ENCODE measurements around the gene RILP.
"Not testable (repeated sequence)": the region's sequence is repeated elsewhere in the genome, so short reads cannot be mapped to it uniquely, and the experiment has no call there.

The RILP gene

GRCh38 chr17:1649844-1650501 is at the start of gene RILP:
Gene RILP, minus strand, starts transcription at chr17:1649866. Its CDS starts 62 bp downstream, at chr17:1649804.
- no peak for DNase-seq

- DNase-seq = no peak
Measured at GRCh38 chr17:1697681-1698080, 48.0 kb upstream of the RILP start.

GRCh38 chr17:1695365-1695764 is 45.7 kb upstream of the RILP start:
- no peak for DNase-seq

- DNase-seq = no peak
Measured at GRCh38 chr17:1693339-1693738, 43.7 kb upstream of the RILP start.

- DNase-seq = no peak
Measured at GRCh38 chr17:1690544-1691221, 41.0 kb upstream of the RILP start.

- not testable (repeated sequence) for DNase-seq
Measured at GRCh38 chr17:1688405-1688804, 38.7 kb upstream of the RILP start.

- DNase-seq = no peak
Measured at GRCh38 chr17:1686086-1686485, 36.4 kb upstream of the RILP start.

- DNase-seq = peak; percentile 80
Measured at GRCh38 chr17:1684378-1685189, 34.9 kb upstream of the RILP start, which contains the start of gene PRPF8. Gene PRPF8, minus strand, starts transcription at chr17:1684867. Its CDS starts 296 bp downstream, at chr17:1684571.

GRCh38 chr17:1683459-1683858 is 33.8 kb upstream of the RILP start:
- DNase-seq = no peak

- DNase-seq = no peak
Measured at GRCh38 chr17:1676401-1676800, 26.7 kb upstream of the RILP start.

GRCh38 chr17:1673041-1673785 is 23.5 kb upstream of the RILP start:
- DNase-seq = no peak

GRCh38 chr17:1663934-1664333 is 14.3 kb upstream of the RILP start:
- DNase-seq = not testable (repeated sequence)

GRCh38 chr17:1661045-1661444 is 11.4 kb upstream of the RILP start:
- DNase-seq = no peak

GRCh38 chr17:1658100-1658499 is 8.4 kb upstream of the RILP start:
- DNase-seq = no peak

- no peak for DNase-seq
Measured at GRCh38 chr17:1653735-1654134, 4.1 kb upstream of the RILP start.

- not testable (repeated sequence) for DNase-seq
Measured at GRCh38 chr17:1652794-1653193, 3.1 kb upstream of the RILP start.

GRCh38 chr17:1651559-1651844 is 1.8 kb upstream of the RILP start:
- DNase-seq = no peak

GRCh38 chr17:1650731-1651558 is 1.3 kb upstream of the RILP start:
- no peak for DNase-seq

GRCh38 chr17:1648963-1649843 is 463 bp downstream of the RILP start:
- peak; percentile 36 for DNase-seq

- no peak for DNase-seq
Measured at GRCh38 chr17:1648173-1648962, 1.3 kb downstream of the RILP start.
